Neuronal stem cell (in vitro differentiated cells): ENCODE data around the gene CPNE7.
A peak's percentile ranks its signal among the peaks of the same experiment; 100 is the strongest.

Experiments used
- DNase-seq: peaks from one replicate; pipeline ENCODE4 v3.0.0-alpha.2; 2013; ENCODE audit warnings: low spot score
- H2AFZ ChIP-seq: one replicate; pipeline ENCODE4 v1.6.1; 2013; ENCODE audit warnings: mild to moderate bottlenecking, low read length, inconsistent platforms
- H2AK5ac ChIP-seq: 2 replicates; pipeline ENCODE4 v1.6.1; 2013; ENCODE audit warnings: low read depth, mild to moderate bottlenecking, inconsistent platforms, low read length, moderate library complexity, mixed read lengths
- H2BK120ac ChIP-seq: 2 replicates; pipeline ENCODE4 v1.6.1; 2013; ENCODE audit warnings: low read depth, mild to moderate bottlenecking, inconsistent platforms, low read length, moderate library complexity, mixed read lengths
- H2BK12ac ChIP-seq: one replicate; pipeline ENCODE4 v1.6.1; 2013; ENCODE audit warnings: low read length, inconsistent platforms
- H2BK15ac ChIP-seq: 2 replicates; pipeline ENCODE4 v1.6.1; 2013; ENCODE audit warnings: mild to moderate bottlenecking, low read length, inconsistent platforms, mixed read lengths
- H2BK5ac ChIP-seq: one replicate; pipeline ENCODE4 v1.6.1; 2013; ENCODE audit warnings: inconsistent platforms, mild to moderate bottlenecking, low read length, moderate library complexity
- H3K14ac ChIP-seq: one replicate; pipeline ENCODE4 v1.6.1; 2013; ENCODE audit warnings: low read length, inconsistent platforms
- H3K18ac ChIP-seq: 2 replicates; pipeline ENCODE4 v1.6.1; 2013; ENCODE audit warnings: low read length, inconsistent platforms
- H3K23ac ChIP-seq: 2 replicates; pipeline ENCODE4 v1.6.1; 2013; ENCODE audit warnings: low read depth, mild to moderate bottlenecking, mixed read lengths, low read length, inconsistent platforms; ENCODE audit not compliant: poor library complexity
- H3K27ac ChIP-seq: replicated peaks from 3 replicates; pipeline ENCODE4 v1.5.1; 2013; ENCODE audit warnings: low read length, inconsistent platforms
- H3K27me3 ChIP-seq, 3 experiments: 2 replicates each; pipeline ENCODE4 v1.6.1; 2013; ENCODE audit warnings: low read length in 3 of 3, mild to moderate bottlenecking in 2 of 3, inconsistent platforms in 1 of 3, low read depth in 1 of 3, mixed read lengths in 1 of 3, moderate library complexity in 1 of 3; ENCODE audit not compliant: control insufficient read depth in 3 of 3, insufficient read depth in 3 of 3
- H3K36me3 ChIP-seq, 2 donors: replicated peaks in 1 of 2; 2 replicates each; pipeline ENCODE4 v1.6.1; 2013; ENCODE audit warnings: low read length in 2 of 2; ENCODE audit not compliant: control insufficient read depth in 2 of 2, insufficient read depth in 2 of 2
- H3K4ac ChIP-seq: 2 replicates; pipeline ENCODE4 v1.6.1; 2013; ENCODE audit warnings: inconsistent platforms, mild to moderate bottlenecking, low read length, moderate library complexity
- H3K4me1 ChIP-seq, 2 donors: 1 replicate in 1 of 2; 2 replicates in 1 of 2; pipeline ENCODE4 v1.6.1; 2013; ENCODE audit warnings: low read length in 2 of 2, low read depth in 1 of 2; ENCODE audit not compliant: control insufficient read depth in 2 of 2, insufficient read depth in 1 of 2
- H3K4me2 ChIP-seq: one replicate; pipeline ENCODE4 v1.6.1; 2013; ENCODE audit warnings: mild to moderate bottlenecking, low read length, inconsistent platforms; ENCODE audit not compliant: insufficient read depth, poor library complexity, severe bottlenecking
- H3K4me3 ChIP-seq, 2 donors: 2 replicates each; pipeline ENCODE4 v1.5.1; 2013; ENCODE audit warnings: low read length in 2 of 2, mild to moderate bottlenecking in 2 of 2, inconsistent platforms in 1 of 2, moderate library complexity in 1 of 2
- H3K79me1 ChIP-seq: one replicate; pipeline ENCODE4 v1.6.1; 2013; ENCODE audit warnings: low read depth, mild to moderate bottlenecking, inconsistent platforms, low read length, moderate library complexity
- H3K9ac ChIP-seq: one replicate; pipeline ENCODE4 v1.6.1; 2013; ENCODE audit warnings: mild to moderate bottlenecking, low read depth, low read length, inconsistent platforms; ENCODE audit not compliant: poor library complexity
- H3K9me3 ChIP-seq, 2 donors: replicated peaks in 1 of 2; 2 replicates each; pipeline versions ENCODE3 to v1.6.1; 2013; ENCODE audit warnings: low read length in 2 of 2, mild to moderate bottlenecking in 2 of 2, inconsistent platforms in 1 of 2, low read depth in 1 of 2, mixed read lengths in 1 of 2, moderate library complexity in 1 of 2; ENCODE audit not compliant: control insufficient read depth in 2 of 2, insufficient read depth in 1 of 2
- H4K8ac ChIP-seq: one replicate; pipeline ENCODE4 v1.6.1; 2013; ENCODE audit warnings: low read depth, mild to moderate bottlenecking, inconsistent platforms, low read length, moderate library complexity
- H4K91ac ChIP-seq: one replicate; pipeline ENCODE4 v1.6.1; 2013; ENCODE audit warnings: low read length, low read depth, mild to moderate bottlenecking, inconsistent platforms; ENCODE audit not compliant: poor library complexity
- WGBS, 2 donors: extraction: QIAGEN DNeasy Blood & Tissue Kit; methylation state at CpG; one replicate each; pipeline ENCODE4 v1.1.7; 2013; ENCODE audit warnings: missing lambda C conversion rate in 2 of 2, mixed read lengths in 1 of 2; ENCODE audit not compliant: insufficient read length in 2 of 2, insufficient replicate concordance in 1 of 2; ENCODE audit errors: extremely low coverage in 2 of 2; 5-methylcytosine and 5-hydroxymethylcytosine counted together

CPNE7 gene

GRCh38 chr16:89576153-89577054, 846 bp downstream of the CPNE7 start:
- peak overlapping the region; percentile 82 for H3K14ac ChIP-seq
- H3K4ac ChIP-seq, result peak overlapping the region; percentile 53
- peak overlapping the region; percentile 85 for H3K23ac ChIP-seq
- H3K9ac ChIP-seq, result peak overlapping the region; percentile 81
- peak overlapping the region in 1 of 2 donors; percentile 78 for H3K4me3 ChIP-seq
- no peaks in the 10 kb centered on the region for H3K36me3 ChIP-seq
- peak overlapping the region; percentile 67 for H2BK15ac ChIP-seq
- H3K27ac ChIP-seq, result no peak overlapping the region
- H3K9me3 ChIP-seq, result peaks cover 0 to 3% of the 10 kb centered on the region in 2 donors
- no peak for DNase-seq
- H3K4me2 ChIP-seq, result peak overlapping the region; percentile 80
- H3K27me3 ChIP-seq, result peaks cover 21 to 36% (median 27%) of the 10 kb centered on the region in 3 experiments
- no peak overlapping the region for H4K91ac ChIP-seq
- no peak overlapping the region for H2BK120ac ChIP-seq
- H3K18ac ChIP-seq, result peak overlapping the region; percentile 94
- peak overlapping the region; percentile 95 for H2AK5ac ChIP-seq
- peak overlapping the region; percentile 81 for H2AFZ ChIP-seq
- H2BK12ac ChIP-seq, result no peak overlapping the region
- no CpG with 5 or more reads among the region's 89 CpGs for WGBS, 2 donors
- H2BK5ac ChIP-seq, result peak overlapping the region; percentile 24
- peaks cover 0 to 2% of the 10 kb centered on the region in 2 donors for H3K4me1 ChIP-seq
- H3K79me1 ChIP-seq, result no peaks in the 10 kb centered on the region
- no peak overlapping the region for H4K8ac ChIP-seq

DNA sequence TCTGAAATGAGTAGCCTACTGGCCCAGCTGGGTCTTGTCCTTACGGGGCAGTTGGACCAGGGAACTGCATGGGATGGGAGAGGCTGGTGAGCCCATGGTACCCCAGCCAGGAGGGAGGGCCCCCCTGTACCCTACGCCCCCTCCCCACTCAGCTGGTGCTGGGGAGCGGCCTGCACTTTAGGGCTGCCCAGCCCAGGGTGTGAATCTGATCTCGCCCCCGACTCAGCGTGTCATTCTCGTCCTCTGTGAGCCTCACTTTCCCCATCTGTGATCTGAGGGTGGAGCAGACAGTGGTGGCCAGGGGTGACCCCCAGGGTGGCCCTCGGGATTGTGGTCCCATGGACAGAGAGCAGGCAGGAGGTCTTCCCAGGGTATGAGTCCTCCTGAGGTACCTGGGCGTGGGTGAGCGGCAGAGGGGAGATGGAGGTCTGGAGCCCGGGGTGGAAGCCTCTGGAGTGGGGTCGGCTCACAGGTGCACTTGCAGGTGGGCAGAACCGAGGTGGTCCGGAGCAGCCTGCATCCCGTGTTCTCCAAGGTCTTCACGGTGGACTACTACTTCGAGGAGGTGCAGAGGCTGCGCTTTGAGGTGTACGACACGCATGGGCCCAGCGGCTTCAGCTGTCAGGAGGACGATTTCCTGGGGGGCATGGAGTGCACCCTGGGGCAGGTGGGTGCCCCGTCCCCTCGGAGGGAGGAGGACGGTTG, 1.6 kb downstream of the CPNE7 start:
- H2BK15ac ChIP-seq, result no peak overlapping the region

DNA sequence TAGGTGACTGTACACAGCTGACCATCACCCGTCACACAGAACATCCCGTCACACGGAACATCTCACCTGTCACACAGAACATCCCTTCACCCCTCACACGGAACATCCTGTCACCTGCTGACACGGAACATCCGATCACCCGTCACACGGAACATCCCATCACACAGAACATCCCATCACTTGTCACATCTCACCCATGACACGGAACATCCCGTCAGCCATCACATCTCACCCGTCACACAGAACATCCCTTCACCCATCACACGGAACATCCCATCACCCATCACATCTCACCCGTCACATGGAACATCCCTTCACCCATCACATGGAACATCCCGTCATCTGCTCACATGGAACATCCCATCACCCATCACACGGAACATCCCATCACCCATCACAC, 3.8 kb downstream of the CPNE7 start:
- no peak overlapping the region for H4K91ac ChIP-seq
- no peak overlapping the region for H3K27ac ChIP-seq
- H3K18ac ChIP-seq, result no peak overlapping the region

More for the DNA sequence above, 1.6 kb downstream of the CPNE7 start:
- Histone ChIP-seq H3K14ac (no peak overlapping the region), H2BK12ac (no peak overlapping the region), H3K4me2 (no peak overlapping the region), H4K8ac (no peak overlapping the region), H3K4me3 (no peak overlapping the region), H3K27me3 (peaks cover 21 to 36% (median 27%) of the 10 kb centered on the region in 3 experiments), H3K23ac (peak overlapping the region; percentile 44), H3K27ac (no peak overlapping the region), H3K9ac (no peak overlapping the region), H3K4ac (peak overlapping the region; percentile 53), H4K91ac (no peak overlapping the region), H3K9me3 (peaks cover 0 to 3% of the 10 kb centered on the region in 2 donors), H2BK120ac (no peak overlapping the region), H3K4me1 (peaks cover 2 to 7% of the 10 kb centered on the region in 2 donors), H3K18ac (peak overlapping the region; percentile 38), H3K36me3 (no peaks in the 10 kb centered on the region), H2AFZ (no peak overlapping the region), H2AK5ac (peak overlapping the region; percentile 84), H3K79me1 (no peaks in the 10 kb centered on the region), H2BK5ac (no peak overlapping the region)
- no CpG with 5 or more reads among the region's 25 CpGs for WGBS, 2 donors
- DNase-seq, result no peak

More for the DNA sequence above, 3.8 kb downstream of the CPNE7 start:
- DNase-seq, result no peak
- Histone ChIP-seq H3K4me1 (peaks cover 2 to 8% of the 10 kb centered on the region in 2 donors), H2BK12ac (no peak overlapping the region), H3K14ac (no peak overlapping the region), H3K79me1 (no peaks in the 10 kb centered on the region), H3K9me3 (peaks cover 0 to 3% of the 10 kb centered on the region in 2 donors), H3K4ac (no peak overlapping the region), H2AK5ac (no peak overlapping the region), H2BK120ac (no peak overlapping the region), H3K9ac (no peak overlapping the region), H4K8ac (no peak overlapping the region), H2BK15ac (no peak overlapping the region), H2BK5ac (no peak overlapping the region), H2AFZ (no peak overlapping the region), H3K23ac (no peak overlapping the region), H3K36me3 (no peaks in the 10 kb centered on the region), H3K27me3 (peaks cover 21 to 32% (median 27%) of the 10 kb centered on the region in 3 experiments), H3K4me3 (peak overlapping the region in 1 of 2 donors; percentile 18), H3K4me2 (no peak overlapping the region)
- WGBS, 2 donors, result no CpG with 5 or more reads among the region's 15 CpGs
